ENCODE data around the gene OR2B2.

The OR2B2 gene

GRCh38 chr6:27892649-27893058 lies 19.5 kb downstream of the OR2B2 start:
- TF ChIP-seq CTCF (IDR thresholded peaks at IDR 0.05; ENCODE audit: insufficient read depth, low read depth, low read length, missing control alignments), result no peak
- H3K4me3 ChIP-seq (ENCODE audit: low read depth, low read length), result peak overlapping the region; percentile 71
- DNase-seq (ENCODE audit: low read depth), result no peak

GRCh38 chr6:27891320-27891875 lies 20.8 kb downstream of the OR2B2 start:
- H3K4me3 ChIP-seq (ENCODE audit: low read depth, low read length), result peak overlapping the region; percentile 71
- no peak for DNase-seq (ENCODE audit: low read depth)

GRCh38 chr6:27890445-27891319 lies 21.5 kb downstream of the OR2B2 start:
- TF ChIP-seq CTCF (IDR thresholded peaks at IDR 0.05; ENCODE audit: insufficient read depth, low read depth, low read length, missing control alignments), result no peak
- peak; percentile 99 for DNase-seq (ENCODE audit: low read depth)
- H3K4me3 ChIP-seq (ENCODE audit: low read depth, low read length), result peak overlapping the region; percentile 71

More at GRCh38 chr6:27891320-27891875, 20.8 kb downstream of the OR2B2 start:
- TF ChIP-seq CTCF (IDR thresholded peaks at IDR 0.05; ENCODE audit: insufficient read depth, low read depth, low read length, missing control alignments), result no peak

GRCh38 chr6:27889628-27890444 lies 22.4 kb downstream of the OR2B2 start:
- no peak for TF ChIP-seq CTCF (IDR thresholded peaks at IDR 0.05; ENCODE audit: insufficient read depth, low read depth, low read length, missing control alignments)
- peak; percentile 80 for DNase-seq (ENCODE audit: low read depth)

GRCh38 chr6:27889275-27889627 lies 22.9 kb downstream of the OR2B2 start:
- DNase-seq (ENCODE audit: low read depth), result no peak
- no peak for TF ChIP-seq CTCF (IDR thresholded peaks at IDR 0.05; ENCODE audit: insufficient read depth, low read depth, low read length, missing control alignments)
- peak overlapping the region; percentile 42 for H3K4me3 ChIP-seq (ENCODE audit: low read depth, low read length)

More at GRCh38 chr6:27889628-27890444, 22.4 kb downstream of the OR2B2 start:
- peak overlapping the region; percentile 42 for H3K4me3 ChIP-seq (ENCODE audit: low read depth, low read length)

GRCh38 chr6:27888566-27888965 lies 23.6 kb downstream of the OR2B2 start:
- no peak overlapping the region for H3K4me3 ChIP-seq (ENCODE audit: low read depth, low read length)
- no peak for TF ChIP-seq CTCF (IDR thresholded peaks at IDR 0.05; ENCODE audit: insufficient read depth, low read depth, low read length, missing control alignments)
- DNase-seq (ENCODE audit: low read depth), result no peak

Data from GM12865 (cell line).